MG63 (cell line): Measurements from ENCODE around the gene KCNQ1. TPM values are rescaled to one million over a fixed set of nuclear protein-coding genes. Genes with fewer than 3 reads are reported as not detected.

Source experiments
- total RNA-seq: library from RNA; depleted of rRNA; stranded (reverse); fragments of >200 nt; shearing (Covaris generic); gene quantifications from 2 replicates; pipeline ENCODE4 v1.2.3, GENCODE V29; 2014; ENCODE audit warnings: low replicate concordance; rRNA removed

KCNQ1 gene
- total RNA-seq, 1 experiment from 2014 or later: not detected

Other genes with a start within 250 kb of the KCNQ1 start
- gene ASCL2, start 174.4 kb upstream of the KCNQ1 start, total RNA-seq: not detected in 2 replicates
- gene C11orf21, start 143.1 kb upstream of the KCNQ1 start, total RNA-seq: 8.4 and 18.1 TPM in 2 replicates
- 4.3 and 6.0 TPM in 2 replicates for gene TSPAN32, start 143.0 kb upstream of the KCNQ1 start, total RNA-seq
- 141 and 182 TPM in 2 replicates for gene CD81, start 67.7 kb upstream of the KCNQ1 start, total RNA-seq
- gene TSSC4, start 44.3 kb upstream of the KCNQ1 start, total RNA-seq: 58.7 and 90.1 TPM in 2 replicates
- not detected in 2 replicates for gene TRPM5, start 494 bp upstream of the KCNQ1 start, total RNA-seq